GM23338 (cell line): ENCODE results near the gene SHROOM2.

Experiments used
- CREB1 ChIP-seq: fragments of 250-450 bp; sonication (Bioruptor Pico); IDR thresholded peaks from 2 replicates; pipeline ENCODE4 v1.5.0; 2020; ENCODE audit warnings: low read depth, mild to moderate bottlenecking, moderate library complexity
- EZH2 ChIP-seq: fragments of 200-600 bp; sonication (generic); IDR thresholded peaks from one replicate; pipeline ENCODE4 v1.8.0; 2017; ENCODE audit warnings: antibody characterized with exemption, mild to moderate bottlenecking, low read depth; ENCODE audit not compliant: unreplicated experiment
- EZH2phosphoT487 ChIP-seq: fragments of 200-600 bp; sonication (generic); IDR thresholded peaks from one replicate; pipeline ENCODE4 v1.8.1; 2018; ENCODE audit warnings: antibody characterized with exemption; ENCODE audit not compliant: unreplicated experiment
- POLR2AphosphoS5 ChIP-seq: IDR thresholded peaks from 2 replicates; pipeline ENCODE4 v1.6.1; 2016; ENCODE audit warnings: antibody characterized with exemption, low read depth
- TF ChIP-seq, protein P1 (sequence below), 2 experiments: fragments of 200-600 bp in 1 of 2; sonication (generic) in 1 of 2; conservative IDR thresholded peaks; 2 replicates each; pipeline versions ENCODE4 v1.5.1 to v1.6.1; 2016 to 2017; ENCODE audit warnings: antibody characterized with exemption in 2 of 2, low read depth in 2 of 2, mild to moderate bottlenecking in 2 of 2, moderate library complexity in 1 of 2
- TF ChIP-seq, protein P2 (sequence below): IDR thresholded peaks from one replicate; pipeline ENCODE4 v1.6.1; 2018; ENCODE audit warnings: antibody characterized with exemption; ENCODE audit not compliant: unreplicated experiment

DNA sequence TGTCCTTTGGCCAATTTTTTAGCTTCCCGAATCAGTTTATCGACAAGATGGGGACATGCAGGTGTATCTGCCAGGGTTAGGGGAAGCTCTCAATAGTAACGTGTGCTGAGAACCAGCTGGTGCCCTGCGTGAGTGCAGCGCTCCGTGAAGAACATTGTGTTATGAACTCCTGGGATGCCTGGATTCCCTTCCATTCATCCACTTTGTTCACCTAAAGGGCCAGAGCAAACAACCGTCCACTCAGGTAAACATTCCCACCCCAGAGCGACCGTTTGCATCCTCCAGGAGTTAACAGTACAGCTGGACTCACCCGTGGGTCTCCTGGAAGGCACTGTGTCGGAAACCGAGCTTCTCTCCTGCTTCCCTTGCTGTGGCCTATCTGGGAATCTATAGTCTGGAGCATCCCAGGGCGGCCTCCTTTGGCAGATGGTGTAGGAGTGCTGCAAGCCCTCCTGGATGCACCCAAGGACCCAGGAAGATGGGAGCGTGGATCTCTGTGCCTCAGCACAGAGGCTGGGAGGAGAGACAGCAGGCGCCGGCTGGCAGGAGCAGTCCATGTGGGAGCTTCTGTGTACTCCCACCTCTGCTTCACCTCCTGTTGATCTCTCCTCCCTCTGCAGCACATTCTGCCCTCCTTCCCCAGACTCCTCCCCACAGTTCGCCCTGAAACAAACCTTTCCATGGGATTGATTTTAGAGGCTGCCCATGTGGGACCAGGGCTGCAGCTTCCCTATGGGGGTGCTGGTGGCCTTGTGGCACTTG is 62.7 kb downstream of the SHROOM2 start:
- TF ChIP-seq EZH2, result no peak
- TF ChIP-seq, protein P1, sequence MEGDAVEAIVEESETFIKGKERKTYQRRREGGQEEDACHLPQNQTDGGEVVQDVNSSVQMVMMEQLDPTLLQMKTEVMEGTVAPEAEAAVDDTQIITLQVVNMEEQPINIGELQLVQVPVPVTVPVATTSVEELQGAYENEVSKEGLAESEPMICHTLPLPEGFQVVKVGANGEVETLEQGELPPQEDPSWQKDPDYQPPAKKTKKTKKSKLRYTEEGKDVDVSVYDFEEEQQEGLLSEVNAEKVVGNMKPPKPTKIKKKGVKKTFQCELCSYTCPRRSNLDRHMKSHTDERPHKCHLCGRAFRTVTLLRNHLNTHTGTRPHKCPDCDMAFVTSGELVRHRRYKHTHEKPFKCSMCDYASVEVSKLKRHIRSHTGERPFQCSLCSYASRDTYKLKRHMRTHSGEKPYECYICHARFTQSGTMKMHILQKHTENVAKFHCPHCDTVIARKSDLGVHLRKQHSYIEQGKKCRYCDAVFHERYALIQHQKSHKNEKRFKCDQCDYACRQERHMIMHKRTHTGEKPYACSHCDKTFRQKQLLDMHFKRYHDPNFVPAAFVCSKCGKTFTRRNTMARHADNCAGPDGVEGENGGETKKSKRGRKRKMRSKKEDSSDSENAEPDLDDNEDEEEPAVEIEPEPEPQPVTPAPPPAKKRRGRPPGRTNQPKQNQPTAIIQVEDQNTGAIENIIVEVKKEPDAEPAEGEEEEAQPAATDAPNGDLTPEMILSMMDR (conservative IDR thresholded peaks at IDR 0.05; ENCODE audit: low read depth in 2 of 2), result no peak
- TF ChIP-seq POLR2AphosphoS5, result no peak
- TF ChIP-seq CREB1 (CRISPR knock-in tag), result no peak
- TF ChIP-seq, protein P2, sequence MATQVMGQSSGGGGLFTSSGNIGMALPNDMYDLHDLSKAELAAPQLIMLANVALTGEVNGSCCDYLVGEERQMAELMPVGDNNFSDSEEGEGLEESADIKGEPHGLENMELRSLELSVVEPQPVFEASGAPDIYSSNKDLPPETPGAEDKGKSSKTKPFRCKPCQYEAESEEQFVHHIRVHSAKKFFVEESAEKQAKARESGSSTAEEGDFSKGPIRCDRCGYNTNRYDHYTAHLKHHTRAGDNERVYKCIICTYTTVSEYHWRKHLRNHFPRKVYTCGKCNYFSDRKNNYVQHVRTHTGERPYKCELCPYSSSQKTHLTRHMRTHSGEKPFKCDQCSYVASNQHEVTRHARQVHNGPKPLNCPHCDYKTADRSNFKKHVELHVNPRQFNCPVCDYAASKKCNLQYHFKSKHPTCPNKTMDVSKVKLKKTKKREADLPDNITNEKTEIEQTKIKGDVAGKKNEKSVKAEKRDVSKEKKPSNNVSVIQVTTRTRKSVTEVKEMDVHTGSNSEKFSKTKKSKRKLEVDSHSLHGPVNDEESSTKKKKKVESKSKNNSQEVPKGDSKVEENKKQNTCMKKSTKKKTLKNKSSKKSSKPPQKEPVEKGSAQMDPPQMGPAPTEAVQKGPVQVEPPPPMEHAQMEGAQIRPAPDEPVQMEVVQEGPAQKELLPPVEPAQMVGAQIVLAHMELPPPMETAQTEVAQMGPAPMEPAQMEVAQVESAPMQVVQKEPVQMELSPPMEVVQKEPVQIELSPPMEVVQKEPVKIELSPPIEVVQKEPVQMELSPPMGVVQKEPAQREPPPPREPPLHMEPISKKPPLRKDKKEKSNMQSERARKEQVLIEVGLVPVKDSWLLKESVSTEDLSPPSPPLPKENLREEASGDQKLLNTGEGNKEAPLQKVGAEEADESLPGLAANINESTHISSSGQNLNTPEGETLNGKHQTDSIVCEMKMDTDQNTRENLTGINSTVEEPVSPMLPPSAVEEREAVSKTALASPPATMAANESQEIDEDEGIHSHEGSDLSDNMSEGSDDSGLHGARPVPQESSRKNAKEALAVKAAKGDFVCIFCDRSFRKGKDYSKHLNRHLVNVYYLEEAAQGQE, result no peak
- TF ChIP-seq EZH2phosphoT487, result no peak
